ELR (cell line): Measurements from ENCODE around the gene LIPH.
A peak's percentile ranks its signal among the peaks of the same experiment; 100 is the strongest.
"Not testable (repeated sequence)": the region's sequence is repeated elsewhere in the genome, so short reads cannot be mapped to it uniquely, and the experiment has no call there.

Experiments used
- DNase-seq: peaks from one replicate; pipeline ENCODE4 v3.0.0-alpha.2; 2015; ENCODE audit warnings: low read depth

Gene LIPH

DNA sequence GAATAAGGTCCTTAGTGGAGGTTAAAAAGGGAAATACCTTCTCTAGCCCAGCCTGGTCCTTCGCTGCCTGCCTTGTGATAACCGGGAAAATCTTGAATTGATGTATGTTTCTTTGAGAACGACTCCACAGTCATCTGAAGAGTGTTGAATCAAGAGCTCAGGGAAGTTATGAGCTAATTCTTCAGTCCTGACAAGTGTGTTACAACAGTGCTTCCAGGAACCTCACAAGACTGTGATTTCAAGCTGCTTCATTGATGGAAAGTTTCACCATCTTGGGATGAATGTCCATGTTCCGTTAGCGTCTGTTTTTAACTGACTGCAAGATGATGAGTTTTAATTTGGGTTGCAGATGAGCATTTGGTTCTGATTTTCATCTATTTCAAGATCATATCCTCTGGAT is 66.0 kb downstream of the LIPH start:
- no peak for DNase-seq

GRCh38 chr3:185484296-185484695 is 68.1 kb downstream of the LIPH start:
- DNase-seq = no peak

DNA sequence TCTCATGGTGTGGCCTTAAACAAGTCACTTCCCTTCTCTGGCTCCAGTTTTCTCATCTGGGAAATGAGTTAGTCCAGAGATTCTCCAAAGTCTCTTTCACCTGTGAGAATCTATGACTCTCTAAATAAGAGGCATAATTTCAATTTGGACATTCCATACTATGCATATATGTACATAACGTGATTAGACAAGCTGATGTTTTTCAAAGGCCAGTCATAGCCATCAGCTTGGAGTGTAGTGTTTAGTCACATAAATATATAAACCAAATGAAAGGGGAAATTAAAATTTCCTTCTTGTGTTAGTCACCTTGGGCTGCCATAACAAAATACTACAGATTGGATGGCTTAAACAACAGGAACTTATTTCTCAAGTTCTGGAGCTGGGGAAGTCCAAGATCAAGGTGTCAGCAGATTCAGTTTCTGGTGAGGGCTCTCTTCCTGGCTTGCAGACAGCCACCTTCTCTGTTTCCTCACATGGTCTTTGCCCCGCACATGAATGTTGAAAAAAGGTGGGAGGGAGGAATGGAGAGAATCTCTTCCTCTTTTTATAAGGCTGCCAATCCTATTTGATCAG is 72.9 kb downstream of the LIPH start:
- DNase-seq = no peak

- DNase-seq = no peak
Measured at GRCh38 chr3:185477316-185477715, 75.1 kb downstream of the LIPH start.

GRCh38 chr3:185474922-185475321 is 77.5 kb downstream of the LIPH start:
- DNase-seq = not testable (repeated sequence)

DNA sequence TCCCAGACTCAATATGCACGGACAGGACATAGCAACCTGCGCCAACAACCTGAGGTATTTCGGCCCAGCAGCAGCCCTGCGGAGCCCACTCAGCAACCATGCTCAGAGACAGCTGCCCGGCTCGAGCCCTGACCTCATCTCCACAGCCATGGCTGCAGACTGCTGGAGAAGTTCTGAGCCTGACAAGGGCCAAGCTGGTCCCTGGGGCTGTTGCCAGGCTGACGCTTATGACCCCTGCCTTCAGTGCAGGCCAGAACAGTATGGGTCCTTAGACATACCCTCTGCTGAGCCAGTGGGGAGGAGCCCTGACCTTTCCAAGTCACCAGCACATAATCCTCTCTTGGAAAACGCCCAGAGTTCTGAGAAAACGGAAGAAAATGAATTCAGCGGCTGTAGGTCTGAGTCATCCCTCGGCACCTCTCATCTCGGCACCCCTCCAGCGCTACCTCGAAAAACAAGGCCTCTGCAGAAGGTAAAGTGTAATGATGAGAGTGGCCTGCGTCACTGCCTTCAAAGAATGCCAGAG is 79.0 kb downstream of the LIPH start:
- DNase-seq = peak; percentile 19

GRCh38 chr3:185470323-185470722 is 82.1 kb downstream of the LIPH start:
- no peak for DNase-seq

DNA sequence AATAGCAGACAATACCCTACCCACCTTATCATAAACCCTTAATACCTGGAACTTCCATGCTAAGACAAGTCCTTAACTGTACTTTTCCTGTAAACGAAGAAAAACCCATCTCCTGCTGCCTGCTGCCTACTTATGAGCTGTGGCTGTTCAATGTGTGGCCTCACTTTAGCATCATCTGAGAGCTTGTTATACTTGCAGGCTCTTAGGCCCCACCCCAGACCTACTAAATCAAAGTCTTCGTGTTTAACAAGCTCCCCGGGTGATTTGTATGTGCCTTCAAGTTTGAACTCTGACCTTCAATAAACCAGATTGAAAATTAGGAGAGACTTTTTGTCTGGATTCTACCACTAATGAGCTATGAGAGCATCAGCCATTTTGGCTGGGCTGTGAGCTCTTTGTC is 82.8 kb downstream of the LIPH start:
- no peak for DNase-seq

- not testable (repeated sequence) for DNase-seq
Measured at GRCh38 chr3:185466123-185466522, 86.3 kb downstream of the LIPH start.

- DNase-seq = no peak
Measured at GRCh38 chr3:185465471-185465870, 86.9 kb downstream of the LIPH start.

DNA sequence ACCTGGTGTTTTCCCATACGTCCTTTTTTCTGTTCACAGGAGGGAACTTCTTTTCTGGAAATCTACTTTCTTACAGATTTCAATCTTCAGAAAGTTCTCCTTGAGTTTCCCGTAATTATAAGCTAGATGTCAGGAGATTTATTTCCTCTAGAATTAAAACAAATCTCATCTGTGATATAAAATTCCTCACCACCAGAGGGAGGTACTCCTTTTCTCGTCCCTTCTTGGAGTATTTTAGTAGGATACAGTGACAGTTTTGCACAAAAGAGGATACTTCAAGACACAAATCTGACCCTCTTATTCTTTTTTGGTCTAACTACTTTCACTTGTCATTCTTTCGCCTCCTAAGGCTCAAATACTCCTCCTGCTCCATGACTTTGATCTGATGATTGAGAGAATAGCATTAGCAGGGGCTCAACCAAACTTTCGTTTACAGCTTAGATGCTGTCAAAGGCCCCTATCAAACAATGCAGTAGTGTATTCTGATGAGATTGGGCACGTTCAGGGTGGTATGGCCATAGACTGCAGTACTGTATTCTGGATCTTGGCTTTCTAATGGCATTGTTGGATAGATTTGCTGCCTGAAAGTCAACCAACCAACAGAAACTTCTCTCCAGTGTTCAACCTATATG is 91.6 kb downstream of the LIPH start:
- DNase-seq = peak; percentile 55

GRCh38 chr3:185460309-185460708 is 92.1 kb downstream of the LIPH start:
- no peak for DNase-seq

- DNase-seq = no peak
Measured at GRCh38 chr3:185457376-185457775, 95.0 kb downstream of the LIPH start.
